ENCODE data around the gene UBL4A. TPM values are rescaled to one million over a fixed set of nuclear protein-coding genes. Genes with fewer than 3 reads are reported as not detected.

UBL4A gene
- total RNA-seq, 1 experiment from 2014 or later, result 38.8 TPM

GRCh38 chrX:154434394-154435168 is 51.8 kb downstream of the UBL4A start:
- no peaks in the 10 kb centered on the region for H3K9me3 ChIP-seq
- peaks cover 7% of the 10 kb centered on the region for H3K4me1 Mint-ChIP-seq (ENCODE audit: low read depth, unreplicated experiment)
- ChIA-PET POLR2A (no interaction called here), CTCF (no interaction called here)
- intact Hi-C loops (cut with micrococcal nuclease; ENCODE audit: unreplicated experiment), result no loop called here
- H3K27me3 ChIP-seq (replicated peaks; ENCODE audit: control insufficient read depth, insufficient read depth, low read length), result no peaks in the 10 kb centered on the region
- H3K9me3 Mint-ChIP-seq (ENCODE audit: unreplicated experiment), result no peaks in the 10 kb centered on the region
- no peaks in the 10 kb centered on the region for H3K36me3 Mint-ChIP-seq (ENCODE audit: insufficient read depth, unreplicated experiment)
- H3K27ac Mint-ChIP-seq (ENCODE audit: unreplicated experiment), result no peak overlapping the region
- no peak for TF ChIP-seq CTCF (IDR thresholded peaks at IDR 0.05; ENCODE audit: insufficient read depth in 1 of 2, low read depth in 1 of 2, low read length in 1 of 2, severe bottlenecking in 1 of 2, unreplicated experiment in 1 of 2)
- H3K4me1 ChIP-seq, result peaks cover 8% of the 10 kb centered on the region; the same call in 1 of the 2 replicates
- H3K4me3 Mint-ChIP-seq (ENCODE audit: unreplicated experiment), result no peak overlapping the region
- no peaks in the 10 kb centered on the region for H3K27me3 Mint-ChIP-seq (ENCODE audit: insufficient read depth, unreplicated experiment)
- no peak for DNase-seq
- no TSS peak for BruUV-seq (replicated peaks)
- no peaks in the 10 kb centered on the region for H3K36me3 ChIP-seq (ENCODE audit: control insufficient read depth, insufficient read depth, low read length)
- no peak overlapping the region for H3K4me3 ChIP-seq (ENCODE audit: low read depth, low read length)

Small RNA genes lying within 50 kb of the gene (microRNA-seq; reads per million reads assigned to microRNA genes)
- gene MIR6858, result 2.8 reads per million, percentile 16 among the genes with 10 or more reads in this experiment

Other genes with a start within 250 kb of the UBL4A start
- gene OPN1MW3, start 229.0 kb downstream of the UBL4A start, total RNA-seq (2022), result not detected in 2 replicates
- gene TEX28, start 191.5 kb downstream of the UBL4A start, total RNA-seq (2022), result not detected in 2 replicates
- 0.26 TPM in 1 of 2 replicates, not detected in the other for gene TKTL1, start 190.8 kb downstream of the UBL4A start, total RNA-seq (2022)
- 546 and 634 TPM in 2 replicates for gene FLNA, start 112.0 kb downstream of the UBL4A start, total RNA-seq (2022)
- gene EMD, start 107.3 kb downstream of the UBL4A start, total RNA-seq (2022), result 67.2 and 70.1 TPM in 2 replicates
- 2,081 and 2,086 TPM in 2 replicates for gene RPL10, start 88.2 kb downstream of the UBL4A start, total RNA-seq (2022)
- gene DNASE1L1, start 77.4 kb downstream of the UBL4A start, total RNA-seq (2022), result 8.8 and 9.7 TPM in 2 replicates
- gene TAFAZZIN, start 75.1 kb downstream of the UBL4A start, total RNA-seq (2022), result 30.2 and 34.0 TPM in 2 replicates
- gene ATP6AP1, start 57.9 kb downstream of the UBL4A start, total RNA-seq (2022), result 107 and 112 TPM in 2 replicates
- gene GDI1, start 49.5 kb downstream of the UBL4A start, total RNA-seq (2022), result 68.7 and 69.5 TPM in 2 replicates
- 75.9 and 82.3 TPM in 2 replicates for gene FAM50A, start 42.5 kb downstream of the UBL4A start, total RNA-seq (2022)
- gene PLXNA3, start 28.3 kb downstream of the UBL4A start, total RNA-seq (2022), result 58.4 and 61.5 TPM in 2 replicates
- gene LAGE3, start 7.3 kb downstream of the UBL4A start, total RNA-seq (2022), result 26.0 and 26.7 TPM in 2 replicates
- gene SLC10A3, start 4.0 kb upstream of the UBL4A start, total RNA-seq (2022), result 19.6 and 22.5 TPM in 2 replicates
- gene FAM3A, start 29.6 kb upstream of the UBL4A start, total RNA-seq (2022), result 23.0 and 27.3 TPM in 2 replicates
- 83.6 and 103 TPM in 2 replicates for gene G6PD, start 60.2 kb upstream of the UBL4A start, total RNA-seq (2022)
- 28.6 and 29.3 TPM in 2 replicates for gene IKBKG, start 61.0 kb upstream of the UBL4A start, total RNA-seq (2022)
- gene CTAG1A, start 98.5 kb upstream of the UBL4A start, total RNA-seq (2022), result not detected in 2 replicates
- not detected in 2 replicates for gene CTAG1B, start 132.7 kb upstream of the UBL4A start, total RNA-seq (2022)
- gene CTAG2, start 167.0 kb upstream of the UBL4A start, total RNA-seq (2022), result not detected in 2 replicates